Esophagus muscularis mucosa (tissue), 4 donors: Measurements from ENCODE around the gene SPATA3. TPM values are rescaled to one million over a fixed set of nuclear protein-coding genes. Genes with fewer than 3 reads are reported as not detected.
A peak's percentile ranks its signal among the peaks of the same experiment; 100 is the strongest.

Source experiments
- DNase-seq: peaks from one replicate; pipeline ENCODE4 v3.0.0-alpha.2; 2017; ENCODE audit errors: extremely low spot score
- H3K27ac ChIP-seq, 4 donors: fragments of 200-600 bp; sonication (generic); replicated peaks in 1 of 4; 1 replicate in 3 of 4; 2 replicates in 1 of 4; pipeline ENCODE4 v1.5.1; 2016 to 2019; ENCODE audit warnings: mild to moderate bottlenecking in 1 of 4
- H3K27me3 ChIP-seq, 4 donors: fragments of 200-600 bp; sonication (generic); one replicate each; pipeline versions ENCODE4 v1.5.1 to v1.6.0; 2016 to 2019
- H3K36me3 ChIP-seq, 4 donors: fragments of 200-600 bp; sonication (generic); one replicate each; pipeline ENCODE4 v1.5.1; 2016 to 2019
- H3K4me1 ChIP-seq, 4 donors: fragments of 200-600 bp; sonication (generic); one replicate each; pipeline ENCODE4 v1.5.1; 2016 to 2019
- H3K4me3 ChIP-seq, 4 donors: fragments of 200-600 bp; sonication (generic); 1 replicate in 2 of 4; 2 replicates in 2 of 4; pipeline ENCODE4 v1.5.1; 2016 to 2019; ENCODE audit warnings: mild to moderate bottlenecking in 4 of 4, moderate library complexity in 1 of 4
- H3K9me3 ChIP-seq, 4 donors: fragments of 200-600 bp; sonication (generic); 1 replicate in 3 of 4; 2 replicates in 1 of 4; pipeline ENCODE4 v1.5.1; 2016 to 2019
- CTCF ChIP-seq, 3 experiments: fragments of 200-600 bp in 2 of 3; fragments of 450-650 bp in 1 of 3; sonication (generic) in 2 of 3; IDR thresholded peaks; one replicate each; pipeline ENCODE4 v1.5.1; 2017 to 2019; ENCODE audit warnings: antibody characterized with exemption in 3 of 3, mild to moderate bottlenecking in 2 of 3, moderate library complexity in 1 of 3
- EP300 ChIP-seq: sonication (generic); formaldehyde crosslinking; IDR thresholded peaks from one replicate; pipeline ENCODE4 v1.6.1; 2017; ENCODE audit warnings: antibody characterized with exemption
- POLR2A ChIP-seq: fragments of 450-650 bp; IDR thresholded peaks from one replicate; pipeline ENCODE4 v1.6.1; 2017; ENCODE audit warnings: antibody characterized with exemption, moderate library complexity, mild to moderate bottlenecking, low read depth
- POLR2AphosphoS5 ChIP-seq, 2 donors: sonication (generic); formaldehyde crosslinking; IDR thresholded peaks; one replicate each; pipeline ENCODE4 v1.6.1; 2017; ENCODE audit warnings: antibody characterized with exemption in 2 of 2
- whole genome bisulfite sequencing: methylation state at CpG from one replicate; pipeline ENCODE4 v1.1.5; 2018; 5-methylcytosine and 5-hydroxymethylcytosine counted together
- intact Hi-C: fragments of 100-400 bp; cut with DNase I; formaldehyde crosslinking; loops from one replicate; pipeline ENCODE4 v1.15.1; 2023
- total RNA-seq, 4 donors: library from RNA; depleted of rRNA; stranded (reverse); fragments of >200 nt; gene quantifications; one replicate each; pipeline versions ENCODE4 v1.1.0 to v1.2.1, GENCODE V29; 2016

Gene SPATA3
- total RNA-seq, 4 donors from 2014 or later, result not detected

GRCh38 chr2:231036131-231036530 lies 40.2 kb downstream of the SPATA3 start:
- Histone ChIP-seq H3K36me3 (no peaks in the 10 kb centered on the region), H3K4me3 (no peak overlapping the region), H3K9me3 (no peaks in the 10 kb centered on the region), H3K27ac (no peak overlapping the region), H3K4me1 (peaks cover 0 to 17% (median 12%) of the 10 kb centered on the region in 4 donors), H3K27me3 (peaks cover 0 to 86% (median 35%) of the 10 kb centered on the region in 4 donors)
- no peak for TF ChIP-seq POLR2AphosphoS5 (IDR thresholded peaks at IDR 0.05)
- TF ChIP-seq EP300, result no peak
- no peak for TF ChIP-seq CTCF (IDR thresholded peaks at IDR 0.05)
- no peak for TF ChIP-seq POLR2A
- DNase-seq, result no peak
- WGBS, result 80% methylated on average over 4 of the region's 4 CpGs
- intact Hi-C loops, result no loop called here

DNA sequence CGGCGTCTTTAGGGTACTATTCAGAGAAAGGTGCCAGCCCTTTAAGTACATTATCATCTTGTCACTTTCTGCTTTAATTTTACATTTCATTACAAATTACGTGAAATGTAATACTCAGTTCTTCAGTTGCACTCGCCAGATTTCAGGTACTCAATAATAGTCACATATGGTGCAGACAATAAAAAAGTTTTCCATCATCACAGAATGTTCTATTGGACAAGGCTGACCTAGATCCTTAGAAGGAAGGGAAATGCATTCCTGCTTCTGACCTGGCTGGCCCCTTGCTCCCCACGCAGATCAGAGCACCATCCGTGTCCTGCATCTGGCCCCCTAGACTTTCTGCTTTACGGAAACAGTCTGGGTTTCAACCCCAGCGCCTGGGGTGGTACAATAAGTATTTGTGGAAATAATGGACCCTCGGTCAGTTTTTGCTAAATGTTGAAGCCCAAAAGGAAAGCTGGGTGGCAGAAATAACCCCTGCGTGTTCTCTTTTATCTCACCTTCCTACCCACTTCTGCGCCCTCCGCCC lies 40.7 kb downstream of the SPATA3 start:
- Histone ChIP-seq H3K27me3 (peaks cover 0 to 91% (median 37%) of the 10 kb centered on the region in 4 donors), H3K4me1 (peaks cover 0 to 17% (median 12%) of the 10 kb centered on the region in 4 donors), H3K27ac (no peak overlapping the region), H3K36me3 (no peaks in the 10 kb centered on the region), H3K9me3 (no peaks in the 10 kb centered on the region), H3K4me3 (peak overlapping the region in 1 of 4 donors; percentile 31)
- DNase-seq, result no peak
- TF ChIP-seq EP300, result no peak
- no peak for TF ChIP-seq POLR2A
- TF ChIP-seq CTCF (IDR thresholded peaks at IDR 0.05), result no peak
- TF ChIP-seq POLR2AphosphoS5 (IDR thresholded peaks at IDR 0.05), result no peak
- intact Hi-C loops, result no loop called here
- 57% methylated on average over 12 of the region's 12 CpGs for WGBS

DNA sequence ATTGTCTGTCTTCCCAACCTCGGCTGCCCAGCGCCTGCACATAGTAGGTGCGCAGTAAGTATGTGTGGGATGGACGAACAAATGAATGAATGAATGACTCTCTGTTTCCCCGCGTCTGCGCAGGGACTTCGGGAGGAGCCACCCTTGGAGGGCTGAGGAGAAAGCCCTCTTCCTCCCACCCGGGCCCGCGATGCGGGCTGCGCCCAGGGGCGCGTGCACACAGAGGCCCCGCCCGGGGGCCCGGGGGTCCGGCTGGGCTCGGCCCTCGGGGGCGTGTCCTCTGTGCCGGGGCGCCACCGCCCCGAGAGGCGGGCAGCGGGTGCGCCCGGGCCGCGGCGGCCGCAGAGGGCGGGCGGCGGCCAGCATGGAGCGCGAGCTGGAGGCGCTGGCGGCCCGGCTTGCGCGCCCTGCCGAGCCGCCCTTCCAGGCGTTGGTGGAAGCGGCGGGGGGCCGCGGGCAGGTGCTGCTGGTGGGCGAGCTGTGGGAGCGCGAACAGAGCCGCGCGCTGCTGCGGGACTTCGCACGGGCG lies 41.3 kb downstream of the SPATA3 start, which contains the start of gene C2orf72:
Gene C2orf72, plus strand, starts transcription at position 322 of the 529 bp plus-strand sequence. Its CDS starts 43 bp downstream, at position 365.
- DNase-seq, result no peak
- TF ChIP-seq POLR2AphosphoS5 (IDR thresholded peaks at IDR 0.05) (no peak), POLR2A (no peak), CTCF (IDR thresholded peaks at IDR 0.05) (no peak), EP300 (no peak)
- H3K4me1 ChIP-seq, result peaks cover 0 to 17% (median 12%) of the 10 kb centered on the region in 4 donors
- peak within 1 kb of the TSS; percentile 30 to 53 (median 36) for H3K4me3 ChIP-seq
- H3K9me3 ChIP-seq, result no peaks in the 10 kb centered on the region
- 5% methylated on average over 10 of the region's 61 CpGs for WGBS
- H3K27ac ChIP-seq, result no peak within 1 kb of the TSS
- intact Hi-C loops, result no loop called here
- no peaks in the 10 kb centered on the region for H3K36me3 ChIP-seq
- H3K27me3 ChIP-seq, result peaks cover 0 to 92% (median 39%) of the 10 kb centered on the region in 4 donors

DNA sequence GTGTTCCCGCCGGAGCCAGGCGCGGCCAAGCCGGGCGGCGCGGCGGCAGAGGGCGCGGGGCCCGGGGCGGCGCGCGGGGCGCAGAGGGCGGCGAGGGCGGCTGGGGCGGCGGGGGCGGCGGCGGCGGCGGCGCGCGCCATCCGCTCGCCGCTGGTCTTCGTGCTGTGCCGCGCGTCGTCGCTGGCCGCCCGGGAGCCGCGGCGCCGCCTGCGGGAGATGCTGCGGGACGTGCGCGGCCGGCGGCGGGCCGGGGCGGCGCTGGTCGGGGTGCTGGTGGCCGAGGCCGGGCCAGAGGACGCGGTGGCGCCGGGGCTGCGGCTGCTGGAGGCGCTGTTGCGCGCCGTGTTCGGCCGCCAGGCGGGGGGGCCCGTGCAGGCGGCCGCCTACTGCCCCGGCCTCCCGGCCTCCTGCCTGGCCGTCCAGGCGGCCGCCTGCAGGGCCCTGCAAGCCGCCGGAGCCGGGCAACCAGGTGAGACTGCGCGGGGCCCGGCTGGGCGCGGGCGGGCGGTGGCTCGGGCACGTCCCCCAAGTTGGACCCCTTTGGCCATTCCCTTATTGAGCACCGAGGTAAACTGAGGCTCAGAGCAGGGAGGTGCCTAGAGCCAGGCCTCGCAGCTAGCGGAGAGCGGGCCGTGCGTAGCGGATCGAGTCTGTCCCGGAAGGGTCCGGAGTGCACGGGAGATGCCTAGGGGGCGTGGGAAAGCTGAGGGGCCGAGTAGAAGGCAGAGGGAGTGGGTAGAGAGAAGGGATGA lies 42.0 kb downstream of the SPATA3 start:
- WGBS, result 3% methylated on average over 11 of the region's 104 CpGs
- no peak for DNase-seq
- intact Hi-C loops, result no loop called here
- H3K9me3 ChIP-seq, result no peaks in the 10 kb centered on the region
- peaks cover 0 to 17% (median 12%) of the 10 kb centered on the region in 4 donors for H3K4me1 ChIP-seq
- H3K36me3 ChIP-seq, result no peaks in the 10 kb centered on the region
- peaks cover 0 to 91% (median 39%) of the 10 kb centered on the region in 4 donors for H3K27me3 ChIP-seq
- H3K4me3 ChIP-seq, result peak overlapping the region; percentile 30 to 53 (median 36)
- TF ChIP-seq POLR2AphosphoS5 (IDR thresholded peaks at IDR 0.05) (no peak), POLR2A (no peak), CTCF (IDR thresholded peaks at IDR 0.05) (no peak), EP300 (no peak)
- no peak overlapping the region for H3K27ac ChIP-seq
